ENCODE results near the gene TAF1B. TPM values are rescaled to one million over a fixed set of nuclear protein-coding genes. Genes with fewer than 3 reads are reported as not detected.

TAF1B gene
- total RNA-seq, 6 experiments from 2014 or later = 17.3 to 24.0 (median 22.3) TPM

DNA sequence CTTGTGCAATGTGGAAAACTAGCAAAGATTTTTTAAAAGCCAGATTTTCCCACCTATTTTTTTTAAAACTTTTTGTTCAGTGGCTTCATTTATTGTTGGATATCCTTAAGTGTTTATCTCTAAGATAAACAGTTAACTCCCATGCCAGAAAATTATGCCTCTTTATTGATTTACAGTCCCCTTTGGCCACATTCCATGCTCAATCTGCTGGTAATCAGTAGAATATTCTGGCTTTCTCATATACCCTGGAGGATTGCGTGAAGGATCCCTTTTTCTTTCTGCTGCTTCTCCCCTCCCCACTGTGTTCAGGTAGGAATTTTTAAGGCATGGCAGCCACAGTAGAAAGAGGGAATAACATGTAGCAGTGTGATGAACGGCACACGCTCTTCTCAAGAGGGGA is 110.9 kb downstream of the TAF1B start:
- no peak for TF ChIP-seq CTCF (IDR thresholded peaks at IDR 0.05)
- no peak for DNase-seq
- Mint-ChIP-seq H3K4me1 (ENCODE audit: low read depth) (peaks cover 16% of the 10 kb centered on the region), H3K27ac (no peak overlapping the region), H3K36me3 (ENCODE audit: low read depth) (no peaks in the 10 kb centered on the region), H3K4me3 (no peak overlapping the region), H3K9me3 (no peaks in the 10 kb centered on the region), H3K27me3 (ENCODE audit: insufficient read depth) (peaks cover 7% of the 10 kb centered on the region)

DNA sequence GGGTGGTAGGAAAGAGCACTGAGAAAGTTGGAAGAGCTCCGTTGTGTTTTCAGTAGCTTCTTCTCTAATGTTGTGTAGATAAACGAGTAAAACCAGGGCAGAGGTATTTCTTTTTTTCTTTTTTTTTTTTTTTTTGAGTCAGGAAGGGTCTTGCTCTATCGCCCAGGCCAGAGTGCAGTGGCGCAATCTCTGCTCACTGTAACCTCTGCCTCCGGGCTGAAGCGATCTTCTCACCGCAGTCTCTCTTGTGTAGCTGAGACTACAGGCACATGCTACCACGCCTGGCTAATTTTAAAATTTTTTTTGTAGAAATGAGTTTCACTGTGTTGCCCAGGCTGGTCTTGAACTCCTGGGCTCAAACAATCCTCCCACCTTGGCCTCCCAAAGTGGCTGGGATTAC is 114.8 kb downstream of the TAF1B start:
- Mint-ChIP-seq H3K4me3 (no peak overlapping the region), H3K4me1 (ENCODE audit: low read depth) (no peaks in the 10 kb centered on the region), H3K9me3 (no peaks in the 10 kb centered on the region), H3K36me3 (ENCODE audit: low read depth) (no peaks in the 10 kb centered on the region), H3K27me3 (ENCODE audit: insufficient read depth) (peaks cover 5% of the 10 kb centered on the region; the same call in 1 of the 2 replicates), H3K27ac (no peak overlapping the region)
- no peak for TF ChIP-seq CTCF (IDR thresholded peaks at IDR 0.05)
- no peak for DNase-seq

DNA sequence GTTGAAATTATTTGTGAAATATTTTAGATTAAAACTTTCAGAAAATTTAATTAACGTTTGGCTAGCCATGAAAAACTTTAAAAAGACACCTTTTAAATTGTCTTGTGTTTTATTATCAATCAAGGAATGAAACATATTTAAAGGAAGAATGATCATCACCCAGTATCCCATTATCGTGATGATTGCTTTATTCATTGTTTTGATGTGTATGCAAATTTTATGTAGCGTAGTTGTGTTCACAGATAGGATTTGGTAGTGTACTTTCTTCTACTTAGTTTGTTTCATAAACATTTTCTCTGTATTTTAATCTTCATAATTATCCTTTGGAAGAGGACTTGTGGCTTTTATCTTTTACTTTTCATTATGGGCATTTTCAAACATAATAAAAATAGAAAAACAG is 116.0 kb downstream of the TAF1B start:
- H3K36me3 Mint-ChIP-seq (ENCODE audit: low read depth) = no peaks in the 10 kb centered on the region
- no peak overlapping the region for H3K27ac Mint-ChIP-seq
- no peaks in the 10 kb centered on the region for H3K9me3 Mint-ChIP-seq
- no peaks in the 10 kb centered on the region for H3K4me1 Mint-ChIP-seq (ENCODE audit: low read depth)
- no peak overlapping the region for H3K4me3 Mint-ChIP-seq
- no peak for TF ChIP-seq CTCF (IDR thresholded peaks at IDR 0.05)
- DNase-seq = no peak
- peaks cover 5% of the 10 kb centered on the region; the same call in 1 of the 2 replicates for H3K27me3 Mint-ChIP-seq (ENCODE audit: insufficient read depth)

DNA sequence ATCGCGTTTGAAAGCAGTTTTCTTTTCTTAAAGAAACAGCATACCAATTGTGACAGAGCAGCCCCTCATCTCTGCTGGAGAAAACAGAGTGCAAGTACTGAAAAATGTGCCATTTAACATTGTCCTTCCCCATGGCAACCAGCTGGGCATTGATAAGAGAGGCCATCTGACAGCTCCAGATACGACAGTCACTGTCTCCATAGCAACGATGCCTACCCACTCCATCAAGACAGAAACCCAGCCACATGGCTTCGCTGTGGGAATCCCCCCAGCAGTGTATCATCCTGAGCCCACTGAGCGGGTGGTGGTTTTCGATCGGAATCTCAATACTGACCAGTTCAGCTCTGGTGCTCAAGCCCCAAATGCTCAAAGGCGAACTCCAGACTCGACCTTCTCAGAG is 117.7 kb downstream of the TAF1B start:
- H3K27ac Mint-ChIP-seq = no peak overlapping the region
- no peaks in the 10 kb centered on the region for H3K4me1 Mint-ChIP-seq (ENCODE audit: low read depth)
- no peak overlapping the region for H3K4me3 Mint-ChIP-seq
- no peak for TF ChIP-seq CTCF (IDR thresholded peaks at IDR 0.05)
- no peaks in the 10 kb centered on the region for H3K36me3 Mint-ChIP-seq (ENCODE audit: low read depth)
- H3K9me3 Mint-ChIP-seq = no peaks in the 10 kb centered on the region
- DNase-seq = no peak
- H3K27me3 Mint-ChIP-seq (ENCODE audit: insufficient read depth) = peaks cover 3% of the 10 kb centered on the region; the same call in 1 of the 2 replicates

GRCh38 chr2:9964334-9964980 is 121.2 kb downstream of the TAF1B start:
- TF ChIP-seq CTCF (IDR thresholded peaks at IDR 0.05) = no peak
- Mint-ChIP-seq H3K4me3 (no peak overlapping the region), H3K9me3 (no peaks in the 10 kb centered on the region), H3K27ac (no peak overlapping the region), H3K36me3 (ENCODE audit: low read depth) (no peaks in the 10 kb centered on the region), H3K4me1 (ENCODE audit: low read depth) (peaks cover 17% of the 10 kb centered on the region; the same call in 1 of the 2 replicates), H3K27me3 (ENCODE audit: insufficient read depth) (peaks cover 1% of the 10 kb centered on the region; the same call in 1 of the 2 replicates)
- no peak for DNase-seq

Measured in HFFc6 (cell line).